Stimulated activated CD8-positive, alpha-beta memory T cell treated with anti-CD3 and anti-CD28 coated beads, Interleukin-7, amount 100 ng/mL, for 4 hours (primary cell): Measurements from ENCODE around the gene IGF2R.
"Not testable (repeated sequence)": the region's sequence is repeated elsewhere in the genome, so short reads cannot be mapped to it uniquely, and the experiment has no call there.

Experiments used
- DNase-seq, 2 donors: peaks; one replicate each; pipeline ENCODE4 v3.0.0-alpha.2; 2020; ENCODE audit warnings: low read depth in 2 of 2

Gene IGF2R

DNA sequence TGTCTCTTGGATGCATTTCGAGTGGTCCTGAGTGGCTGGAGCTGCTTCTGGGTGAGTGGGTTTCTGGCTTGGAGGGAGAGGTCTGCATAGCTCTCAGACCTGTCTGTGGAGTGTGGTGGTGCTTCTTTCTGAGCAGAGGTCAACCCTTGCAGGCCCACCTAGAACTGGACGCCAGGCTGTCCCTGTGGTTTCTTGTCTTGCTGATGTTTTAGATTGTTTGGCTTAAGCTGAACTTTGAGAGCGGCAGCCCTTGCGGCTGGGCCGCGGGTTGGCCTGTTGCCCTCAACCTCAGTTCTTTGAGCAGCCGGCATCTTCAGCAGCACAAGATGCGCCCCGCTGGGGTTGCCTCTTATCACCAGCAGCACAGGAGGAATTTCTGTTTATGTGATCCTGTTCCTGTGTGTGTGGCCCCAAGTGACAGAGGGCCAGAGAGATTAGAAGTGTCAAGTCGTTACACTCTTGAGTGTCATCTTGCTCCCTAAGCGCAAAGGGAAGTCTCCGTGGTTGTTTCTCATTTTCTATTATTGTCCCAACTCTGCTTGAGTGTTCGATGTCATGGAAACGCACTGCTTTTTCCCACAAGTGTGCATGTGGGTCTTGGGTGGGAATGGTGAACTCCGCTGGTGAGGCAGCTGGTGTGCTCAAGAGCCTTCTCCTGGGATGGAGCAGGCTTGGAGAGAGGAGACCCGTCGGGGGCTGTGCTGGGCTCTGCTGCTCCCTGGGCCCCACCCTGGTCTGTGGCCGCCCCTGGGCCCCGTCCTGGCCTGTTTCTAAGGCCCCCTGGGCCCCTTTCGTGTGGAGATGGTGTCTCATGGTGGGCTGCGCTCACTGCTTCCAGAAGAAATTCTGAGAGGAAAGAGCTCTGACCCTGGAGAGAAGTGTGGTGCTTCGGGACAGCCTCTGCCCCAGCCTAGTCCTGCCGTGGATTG lies 132.7 kb downstream of the IGF2R start:
- no peak for DNase-seq

DNA sequence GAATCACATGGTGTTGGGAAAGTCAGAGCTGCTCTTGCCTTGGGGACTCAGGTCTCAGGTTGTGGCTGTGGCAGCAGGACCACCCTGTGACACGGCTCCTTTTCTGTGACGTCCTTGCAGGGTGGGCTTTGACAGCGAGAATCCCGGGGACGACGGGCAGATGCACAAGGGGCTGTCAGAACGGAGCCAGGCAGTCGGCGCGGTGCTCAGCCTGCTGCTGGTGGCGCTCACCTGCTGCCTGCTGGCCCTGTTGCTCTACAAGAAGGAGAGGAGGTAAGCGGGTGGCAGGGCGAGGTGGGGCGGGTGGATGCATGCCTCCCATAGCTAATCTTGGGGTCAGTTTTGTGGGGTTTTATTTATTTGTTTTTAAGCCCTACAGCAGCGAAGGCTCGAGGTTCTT lies 133.5 kb downstream of the IGF2R start:
- no peak for DNase-seq

GRCh38 chr6:160102956-160103824 lies 134.3 kb downstream of the IGF2R start:
- no peak for DNase-seq

- DNase-seq = no peak
Measured at GRCh38 chr6:160103825-160104100, 134.9 kb downstream of the IGF2R start.

DNA sequence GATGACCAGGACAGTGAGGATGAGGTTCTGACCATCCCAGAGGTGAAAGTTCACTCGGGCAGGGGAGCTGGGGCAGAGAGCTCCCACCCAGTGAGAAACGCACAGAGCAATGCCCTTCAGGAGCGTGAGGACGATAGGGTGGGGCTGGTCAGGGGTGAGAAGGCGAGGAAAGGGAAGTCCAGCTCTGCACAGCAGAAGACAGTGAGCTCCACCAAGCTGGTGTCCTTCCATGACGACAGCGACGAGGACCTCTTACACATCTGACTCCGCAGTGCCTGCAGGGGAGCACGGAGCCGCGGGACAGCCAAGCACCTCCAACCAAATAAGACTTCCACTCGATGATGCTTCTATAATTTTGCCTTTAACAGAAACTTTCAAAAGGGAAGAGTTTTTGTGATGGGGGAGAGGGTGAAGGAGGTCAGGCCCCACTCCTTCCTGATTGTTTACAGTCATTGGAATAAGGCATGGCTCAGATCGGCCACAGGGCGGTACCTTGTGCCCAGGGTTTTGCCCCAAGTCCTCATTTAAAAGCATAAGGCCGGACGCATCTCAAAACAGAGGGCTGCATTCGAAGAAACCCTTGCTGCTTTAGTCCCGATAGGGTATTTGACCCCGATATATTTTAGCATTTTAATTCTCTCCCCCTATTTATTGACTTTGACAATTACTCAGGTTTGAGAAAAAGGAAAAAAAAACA lies 136.1 kb downstream of the IGF2R start:
- no peak for DNase-seq

DNA sequence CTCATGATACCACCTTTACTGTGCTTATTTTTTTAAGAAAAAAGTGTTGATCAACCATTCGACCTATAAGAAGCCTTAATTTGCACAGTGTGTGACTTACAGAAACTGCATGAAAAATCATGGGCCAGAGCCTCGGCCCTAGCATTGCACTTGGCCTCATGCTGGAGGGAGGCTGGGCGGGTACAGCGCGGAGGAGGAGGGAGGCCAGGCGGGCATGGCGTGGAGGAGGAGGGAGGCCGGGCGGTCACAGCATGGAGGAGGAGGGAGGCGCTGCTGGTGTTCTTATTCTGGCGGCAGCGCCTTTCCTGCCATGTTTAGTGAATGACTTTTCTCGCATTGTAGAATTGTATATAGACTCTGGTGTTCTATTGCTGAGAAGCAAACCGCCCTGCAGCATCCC lies 137.1 kb downstream of the IGF2R start:
- no peak for DNase-seq

- DNase-seq = no peak
Measured at GRCh38 chr6:160106701-160107100, 137.8 kb downstream of the IGF2R start.

- DNase-seq = no peak
Measured at GRCh38 chr6:160108077-160108476, 139.2 kb downstream of the IGF2R start.

DNA sequence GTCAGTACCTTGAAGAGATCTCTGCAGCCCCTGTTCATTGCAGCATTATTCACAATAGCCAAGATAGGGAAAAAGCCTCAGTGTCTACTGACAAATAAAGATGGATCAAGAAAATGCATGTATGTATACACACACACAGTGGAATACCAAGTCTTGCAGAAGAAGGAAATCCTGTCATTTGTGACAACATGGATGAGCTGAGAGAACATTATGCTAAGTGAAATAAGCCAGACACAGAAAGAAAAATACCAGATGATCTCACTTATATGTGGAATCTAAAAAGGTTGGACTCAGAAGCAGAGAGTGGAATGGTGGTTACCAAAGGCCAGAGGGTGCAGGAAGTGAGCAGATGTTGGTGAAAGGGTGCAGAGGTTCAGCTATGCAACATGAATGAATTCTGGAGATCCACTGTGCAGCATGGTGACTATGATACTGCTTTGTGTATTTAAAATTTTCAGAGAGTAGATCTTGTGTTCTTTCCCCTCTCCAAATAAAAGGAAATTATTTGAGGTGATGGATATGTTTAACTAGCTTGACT lies 141.8 kb downstream of the IGF2R start:
- no peak for DNase-seq

GRCh38 chr6:160111806-160112205 lies 142.9 kb downstream of the IGF2R start:
- DNase-seq = no peak

GRCh38 chr6:160112628-160113299 lies 143.9 kb downstream of the IGF2R start:
- DNase-seq = no peak

DNA sequence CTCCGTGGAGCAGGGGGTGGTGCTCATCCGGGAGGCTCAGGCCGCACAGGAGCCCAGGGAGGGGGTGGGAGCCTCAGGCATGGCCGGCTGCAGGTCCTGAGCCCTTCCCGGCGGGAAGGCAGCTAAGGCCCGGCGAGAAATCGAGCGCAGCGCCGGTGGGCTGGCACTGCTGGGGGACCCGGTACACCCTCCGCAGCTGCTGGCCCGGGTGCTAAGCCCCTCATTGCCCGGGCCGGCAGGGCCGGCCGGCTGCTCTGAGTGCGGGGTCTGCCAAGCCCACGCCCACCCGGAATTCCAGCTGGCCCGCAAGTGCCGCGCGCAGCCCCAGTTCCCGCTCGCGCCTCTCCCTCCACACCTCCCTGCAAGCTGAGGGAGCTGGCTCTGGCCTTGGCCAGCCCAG lies 145.7 kb downstream of the IGF2R start:
- DNase-seq = not testable (repeated sequence)

DNA sequence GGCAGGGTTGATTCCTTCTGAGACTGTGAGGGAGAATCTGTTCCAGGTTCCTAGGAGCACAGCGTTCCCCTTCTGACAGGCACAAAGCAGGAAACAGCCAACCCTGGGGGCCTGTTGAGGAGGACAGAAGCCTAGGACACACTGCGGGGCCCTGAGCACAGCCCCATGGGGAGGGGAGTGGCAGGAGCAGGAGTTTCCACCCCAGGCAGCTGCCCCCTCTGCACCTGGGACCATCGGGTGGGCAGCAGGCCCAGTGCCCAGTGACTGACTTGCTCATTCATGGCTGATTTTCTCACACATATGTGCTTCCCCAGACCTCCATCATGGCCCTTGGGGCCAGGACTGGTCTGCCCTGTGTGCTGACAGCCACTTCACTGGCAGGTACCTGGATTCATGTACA lies 146.5 kb downstream of the IGF2R start:
- no peak for DNase-seq

GRCh38 chr6:160116411-160116810 lies 147.5 kb downstream of the IGF2R start:
- DNase-seq = no peak

DNA sequence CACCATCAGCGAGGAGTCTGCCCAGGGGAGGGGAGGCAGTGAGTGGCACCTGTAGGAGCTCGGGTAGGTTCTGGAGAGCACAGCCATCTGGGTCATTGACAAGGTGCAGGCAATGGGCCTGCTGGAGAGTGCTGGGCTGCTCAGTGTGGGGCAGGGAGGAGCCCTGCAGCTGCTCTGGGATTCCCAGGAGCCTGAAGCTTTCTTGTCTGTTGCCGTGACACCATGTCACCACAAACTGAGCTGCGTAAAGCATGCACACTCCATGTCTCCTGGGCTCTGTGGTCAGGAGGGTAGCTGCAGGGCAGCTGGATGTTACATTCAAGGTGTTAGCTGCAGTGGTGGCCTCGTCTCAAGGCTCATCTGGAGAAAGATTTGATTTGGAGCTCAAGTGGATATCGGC lies 148.3 kb downstream of the IGF2R start:
- no peak for DNase-seq

DNA sequence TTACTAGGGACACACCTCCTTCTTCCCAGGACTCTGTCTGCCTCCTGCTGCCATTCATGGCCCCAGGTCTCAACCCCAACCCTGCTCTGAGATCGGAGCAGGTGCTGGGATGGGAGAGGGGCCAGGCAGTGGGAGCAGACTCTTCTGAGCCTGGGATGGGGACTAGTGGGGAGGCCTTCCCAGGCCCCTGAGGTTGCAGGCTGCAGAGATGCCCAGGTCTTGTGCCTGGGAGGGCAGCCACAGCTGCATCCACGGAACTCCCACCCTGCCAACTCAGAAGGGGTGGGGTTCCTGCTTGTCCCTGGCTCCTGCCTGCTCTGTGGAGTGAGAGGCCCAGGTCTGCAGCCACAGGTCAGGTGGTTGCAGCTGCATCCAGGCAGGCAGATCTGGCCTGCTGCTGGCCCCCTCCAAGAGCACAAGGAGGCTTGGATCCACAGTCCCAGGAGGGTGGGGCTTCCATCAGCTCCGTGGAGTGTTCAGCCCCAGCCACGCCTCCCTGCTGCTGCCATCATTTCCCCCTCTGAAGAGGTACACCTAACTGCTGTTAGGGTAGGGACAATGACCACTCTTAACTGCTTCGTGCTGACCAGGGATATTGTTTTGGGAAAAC lies 149.8 kb downstream of the IGF2R start:
- no peak for DNase-seq

GRCh38 chr6:160120087-160120486 lies 151.2 kb downstream of the IGF2R start:
- no peak for DNase-seq

- no peak for DNase-seq
Measured at GRCh38 chr6:160121558-160121957, 152.7 kb downstream of the IGF2R start, which contains the start of gene SLC22A1. Gene SLC22A1 (plus strand): TSS chr6:160121815. CDS start chr6:160121936, 121 bp downstream.

DNA sequence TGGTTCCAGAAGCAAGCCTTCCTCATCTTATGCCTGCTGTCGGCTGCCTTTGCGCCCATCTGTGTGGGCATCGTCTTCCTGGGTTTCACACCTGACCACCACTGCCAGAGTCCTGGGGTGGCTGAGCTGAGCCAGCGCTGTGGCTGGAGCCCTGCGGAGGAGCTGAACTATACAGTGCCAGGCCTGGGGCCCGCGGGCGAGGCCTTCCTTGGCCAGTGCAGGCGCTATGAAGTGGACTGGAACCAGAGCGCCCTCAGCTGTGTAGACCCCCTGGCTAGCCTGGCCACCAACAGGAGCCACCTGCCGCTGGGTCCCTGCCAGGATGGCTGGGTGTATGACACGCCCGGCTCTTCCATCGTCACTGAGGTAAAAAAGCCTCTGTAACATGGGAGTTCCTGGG lies 153.1 kb downstream of the IGF2R start:
- DNase-seq = no peak

DNA sequence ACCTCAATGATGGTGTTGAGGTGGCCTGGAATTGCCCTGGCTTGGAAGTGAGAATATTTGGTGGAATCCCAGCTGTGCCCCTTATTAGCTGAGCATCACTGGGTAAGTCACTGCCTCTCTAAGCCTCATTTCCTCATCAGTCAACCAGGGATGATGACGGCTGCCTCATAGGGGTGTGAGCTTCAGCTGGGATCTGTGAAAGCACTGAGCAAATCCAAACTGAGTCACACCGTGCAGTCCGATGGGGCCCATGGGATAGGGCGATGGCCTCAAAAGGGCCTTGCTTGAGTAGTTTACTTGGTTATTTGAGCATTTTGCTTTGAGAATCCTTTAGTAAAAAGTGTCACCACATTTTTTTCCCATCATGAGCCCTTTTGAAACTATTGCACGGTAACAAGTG lies 153.9 kb downstream of the IGF2R start:
- DNase-seq = no peak

- DNase-seq = no peak
Measured at GRCh38 chr6:160124007-160124406, 155.1 kb downstream of the IGF2R start.
